Fibroblast of lung (primary cell): Measurements from ENCODE around the gene FEZ2.

ENCODE experiments used
- EZH2 ChIP-seq: IDR thresholded peaks from 2 replicates; pipeline ENCODE4 v1.5.1; 2012; ENCODE audit warnings: low read length, control low read depth, mild to moderate bottlenecking; ENCODE audit errors: missing control alignments
- TF ChIP-seq, protein P1 (sequence below), 2 donors: IDR thresholded peaks in 1 of 2; conservative IDR thresholded peaks in 1 of 2; 1 replicate in 1 of 2; 2 replicates in 1 of 2; pipeline ENCODE4 v1.5.1; 2011 to 2012; ENCODE audit warnings: low read length in 2 of 2, control low read depth in 1 of 2, inconsistent platforms in 1 of 2, low read depth in 1 of 2, mild to moderate bottlenecking in 1 of 2

DNA sequence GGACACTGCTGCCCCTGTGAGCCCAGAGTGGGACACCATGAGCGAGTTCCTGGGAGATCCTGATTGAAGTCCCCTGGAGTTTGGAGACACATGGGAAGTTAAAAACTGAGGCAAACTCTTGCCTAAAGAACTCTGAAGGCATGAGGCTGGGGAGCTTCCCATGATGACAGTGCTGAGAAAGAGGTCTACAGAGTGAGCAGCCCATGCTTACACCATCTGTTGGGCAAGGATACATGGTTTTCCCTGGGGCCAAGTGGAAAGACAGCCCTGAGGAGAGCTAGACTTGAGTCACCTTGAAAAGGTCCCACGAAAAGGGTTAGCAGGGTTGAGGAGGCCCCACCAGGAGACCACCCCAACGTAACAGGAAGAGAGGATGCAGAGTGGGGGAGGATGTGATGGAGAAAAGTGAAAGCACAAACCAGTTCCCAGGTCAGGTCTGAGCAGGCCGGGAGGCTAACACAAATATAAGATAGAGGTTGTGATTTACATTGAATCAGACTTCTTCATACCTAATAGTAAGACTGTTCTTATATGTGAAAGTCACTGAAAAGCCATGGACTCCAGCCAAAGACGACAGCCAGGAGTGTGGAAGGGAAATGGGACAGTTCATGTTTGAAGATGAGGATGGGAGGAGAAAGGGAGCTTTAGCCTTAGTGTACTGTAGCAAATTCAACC, 13.5 kb upstream of the FEZ2 start:
- TF ChIP-seq, protein P1, sequence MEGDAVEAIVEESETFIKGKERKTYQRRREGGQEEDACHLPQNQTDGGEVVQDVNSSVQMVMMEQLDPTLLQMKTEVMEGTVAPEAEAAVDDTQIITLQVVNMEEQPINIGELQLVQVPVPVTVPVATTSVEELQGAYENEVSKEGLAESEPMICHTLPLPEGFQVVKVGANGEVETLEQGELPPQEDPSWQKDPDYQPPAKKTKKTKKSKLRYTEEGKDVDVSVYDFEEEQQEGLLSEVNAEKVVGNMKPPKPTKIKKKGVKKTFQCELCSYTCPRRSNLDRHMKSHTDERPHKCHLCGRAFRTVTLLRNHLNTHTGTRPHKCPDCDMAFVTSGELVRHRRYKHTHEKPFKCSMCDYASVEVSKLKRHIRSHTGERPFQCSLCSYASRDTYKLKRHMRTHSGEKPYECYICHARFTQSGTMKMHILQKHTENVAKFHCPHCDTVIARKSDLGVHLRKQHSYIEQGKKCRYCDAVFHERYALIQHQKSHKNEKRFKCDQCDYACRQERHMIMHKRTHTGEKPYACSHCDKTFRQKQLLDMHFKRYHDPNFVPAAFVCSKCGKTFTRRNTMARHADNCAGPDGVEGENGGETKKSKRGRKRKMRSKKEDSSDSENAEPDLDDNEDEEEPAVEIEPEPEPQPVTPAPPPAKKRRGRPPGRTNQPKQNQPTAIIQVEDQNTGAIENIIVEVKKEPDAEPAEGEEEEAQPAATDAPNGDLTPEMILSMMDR (conservative IDR thresholded peaks at IDR 0.05 in 1 of 2, IDR thresholded peaks at IDR 0.05 in 1 of 2; ENCODE audit: low read depth in 1 of 2, low read length in 2 of 2), result no peak
- no peak for TF ChIP-seq EZH2
